ENCODE measurements around the gene PGBD2. TPM values are rescaled to one million over a fixed set of nuclear protein-coding genes. Genes with fewer than 3 reads are reported as not detected.

Gene PGBD2
- total and polyA plus RNA-seq, 9 of the 15 experiments (the other 6 are each of a cell fraction or from before 2014, with no cell fraction given), result 11.9 to 21.8 (median 14.7) TPM

Small RNA genes lying within 50 kb of the gene (small RNA-seq; reads per million reads assigned to genes)
- gene RNU6-1205P, result not detected

Other genes with a start within 250 kb of the PGBD2 start
- gene OR14I1, start 203.5 kb upstream of the PGBD2 start, total RNA-seq (2014; rRNA removed), result not detected in 2 replicates
- not detected in 2 replicates for gene OR14I1, start 203.5 kb upstream of the PGBD2 start, total RNA-seq (2014; rRNA removed; fragmentation: Illumina TruSeq; extraction: Trizol)
- gene OR14I1, start 203.5 kb upstream of the PGBD2 start, total RNA-seq (2015; rRNA removed; fragmentation: Illumina TruSeq; extraction: Trizol), result not detected in 2 replicates
- gene OR14I1, start 203.5 kb upstream of the PGBD2 start, total RNA-seq (2021), result not detected in 2 replicates
- not detected in 2 replicates for gene OR14I1, start 203.5 kb upstream of the PGBD2 start, polyA plus RNA-seq (2011; rRNA removed)
- not detected in 2 replicates for gene OR14I1, start 203.5 kb upstream of the PGBD2 start, polyA plus RNA-seq (2014; fragmentation: Illumina TruSeq; extraction: Trizol)
- gene OR14I1, start 203.5 kb upstream of the PGBD2 start, polyA plus RNA-seq (2014; fragmentation: Nextera tagmentation; extraction: Ambion mirVana), result not detected
- not detected in 2 replicates for gene OR14I1, start 203.5 kb upstream of the PGBD2 start, polyA plus RNA-seq (2014; rRNA removed)
- gene LYPD8, start 150.5 kb upstream of the PGBD2 start, total RNA-seq (2014; rRNA removed), result 0.50 and 0.98 TPM in 2 replicates
- gene LYPD8, start 150.5 kb upstream of the PGBD2 start, total RNA-seq (2014; rRNA removed; fragmentation: Illumina TruSeq; extraction: Trizol), result 0.86 and 1.3 TPM in 2 replicates
- gene LYPD8, start 150.5 kb upstream of the PGBD2 start, total RNA-seq (2015; rRNA removed; fragmentation: Illumina TruSeq; extraction: Trizol), result 1.8 and 2.0 TPM in 2 replicates
- gene LYPD8, start 150.5 kb upstream of the PGBD2 start, total RNA-seq (2021), result 0.87 and 1.0 TPM in 2 replicates
- gene LYPD8, start 150.5 kb upstream of the PGBD2 start, polyA plus RNA-seq (2011; rRNA removed), result 0.42 and 0.71 TPM in 2 replicates
- gene LYPD8, start 150.5 kb upstream of the PGBD2 start, polyA plus RNA-seq (2014; fragmentation: Illumina TruSeq; extraction: Trizol), result 1.1 and 1.4 TPM in 2 replicates
- gene LYPD8, start 150.5 kb upstream of the PGBD2 start, polyA plus RNA-seq (2014; fragmentation: Nextera tagmentation; extraction: Ambion mirVana), result 1 to 10 TPM; 1.3 to 2.1 TPM
- 0.71 and 1.4 TPM in 2 replicates for gene LYPD8, start 150.5 kb upstream of the PGBD2 start, polyA plus RNA-seq (2014; rRNA removed)
- gene SH3BP5L, start 80.3 kb upstream of the PGBD2 start, total RNA-seq (2014; rRNA removed), result 22.0 and 22.5 TPM in 2 replicates
- gene SH3BP5L, start 80.3 kb upstream of the PGBD2 start, total RNA-seq (2014; rRNA removed; fragmentation: Illumina TruSeq; extraction: Trizol), result 9.3 and 10.3 TPM in 2 replicates
- 15.4 and 15.8 TPM in 2 replicates for gene SH3BP5L, start 80.3 kb upstream of the PGBD2 start, total RNA-seq (2015; rRNA removed; fragmentation: Illumina TruSeq; extraction: Trizol)
- gene SH3BP5L, start 80.3 kb upstream of the PGBD2 start, total RNA-seq (2021), result 21.2 and 26.5 TPM in 2 replicates
- 16.1 and 20.2 TPM in 2 replicates for gene SH3BP5L, start 80.3 kb upstream of the PGBD2 start, polyA plus RNA-seq (2011; rRNA removed)
- gene SH3BP5L, start 80.3 kb upstream of the PGBD2 start, polyA plus RNA-seq (2014; fragmentation: Illumina TruSeq; extraction: Trizol), result 15.7 and 20.2 TPM in 2 replicates
- gene SH3BP5L, start 80.3 kb upstream of the PGBD2 start, polyA plus RNA-seq (2014; fragmentation: Nextera tagmentation; extraction: Ambion mirVana), result 1 to 10 TPM; 1.9 to 2.7 TPM
- gene SH3BP5L, start 80.3 kb upstream of the PGBD2 start, polyA plus RNA-seq (2014; rRNA removed), result 18.8 and 20.7 TPM in 2 replicates
- gene ZNF672, start 68.0 kb upstream of the PGBD2 start, total RNA-seq (2014; rRNA removed), result 40.0 and 54.3 TPM in 2 replicates
- gene ZNF672, start 68.0 kb upstream of the PGBD2 start, total RNA-seq (2014; rRNA removed; fragmentation: Illumina TruSeq; extraction: Trizol), result 11.9 and 12.3 TPM in 2 replicates
- gene ZNF672, start 68.0 kb upstream of the PGBD2 start, total RNA-seq (2015; rRNA removed; fragmentation: Illumina TruSeq; extraction: Trizol), result 18.7 and 18.9 TPM in 2 replicates
- gene ZNF672, start 68.0 kb upstream of the PGBD2 start, total RNA-seq (2021), result 57.9 and 61.2 TPM in 2 replicates
- 50.6 and 51.5 TPM in 2 replicates for gene ZNF672, start 68.0 kb upstream of the PGBD2 start, polyA plus RNA-seq (2011; rRNA removed)
- 20.3 and 24.1 TPM in 2 replicates for gene ZNF672, start 68.0 kb upstream of the PGBD2 start, polyA plus RNA-seq (2014; fragmentation: Illumina TruSeq; extraction: Trizol)
- gene ZNF672, start 68.0 kb upstream of the PGBD2 start, polyA plus RNA-seq (2014; fragmentation: Nextera tagmentation; extraction: Ambion mirVana), result 1 to 10 TPM; 1.9 to 3.1 TPM
- gene ZNF672, start 68.0 kb upstream of the PGBD2 start, polyA plus RNA-seq (2014; rRNA removed), result 39.9 and 40.8 TPM in 2 replicates
- gene ZNF692, start 47.1 kb upstream of the PGBD2 start, total RNA-seq (2014; rRNA removed), result 55.9 and 63.3 TPM in 2 replicates
- gene ZNF692, start 47.1 kb upstream of the PGBD2 start, total RNA-seq (2014; rRNA removed; fragmentation: Illumina TruSeq; extraction: Trizol), result 20.5 and 27.3 TPM in 2 replicates
- gene ZNF692, start 47.1 kb upstream of the PGBD2 start, total RNA-seq (2015; rRNA removed; fragmentation: Illumina TruSeq; extraction: Trizol), result 40.1 and 43.3 TPM in 2 replicates
- 62.9 and 73.7 TPM in 2 replicates for gene ZNF692, start 47.1 kb upstream of the PGBD2 start, total RNA-seq (2021)
- gene ZNF692, start 47.1 kb upstream of the PGBD2 start, polyA plus RNA-seq (2011; rRNA removed), result 84.9 and 129 TPM in 2 replicates
- gene ZNF692, start 47.1 kb upstream of the PGBD2 start, polyA plus RNA-seq (2014; fragmentation: Illumina TruSeq; extraction: Trizol), result 59.9 and 69.6 TPM in 2 replicates
- gene ZNF692, start 47.1 kb upstream of the PGBD2 start, polyA plus RNA-seq (2014; fragmentation: Nextera tagmentation; extraction: Ambion mirVana), result 10 to 100 TPM in 1 of 2 experiments, 1 to 10 TPM in 1; 8.4 to 10.5 TPM
- 141 and 143 TPM in 2 replicates for gene ZNF692, start 47.1 kb upstream of the PGBD2 start, polyA plus RNA-seq (2014; rRNA removed)